OCI-LY1 (cell line): ENCODE measurements around the gene JMJD8.

Experiments used
- H2AFZ ChIP-seq: fragments of 200-600 bp; sonication (generic), shearing (Covaris generic); 2 replicates; pipeline ENCODE4 v1.6.0; 2014; ENCODE audit warnings: antibody characterized with exemption, mild to moderate bottlenecking, low read length
- H3F3A ChIP-seq: fragments of 200-600 bp; sonication (generic), shearing (Covaris generic); 2 replicates; pipeline ENCODE4 v1.6.0; 2014; ENCODE audit warnings: mild to moderate bottlenecking, antibody characterized with exemption, low read length, moderate library complexity; ENCODE audit not compliant: insufficient read depth
- H3K27ac ChIP-seq: fragments of 200-600 bp; sonication (generic); 2 replicates; pipeline ENCODE4 v1.5.1; 2014; ENCODE audit warnings: low read length, mixed run types, mild to moderate bottlenecking, low read depth; ENCODE audit not compliant: poor library complexity, severe bottlenecking
- H3K27me3 ChIP-seq: fragments of 200-600 bp; sonication (generic); 2 replicates; pipeline ENCODE4 v1.6.0; 2014; ENCODE audit warnings: antibody characterized with exemption, mild to moderate bottlenecking, low read length, moderate library complexity; ENCODE audit not compliant: insufficient read depth
- H3K36me3 ChIP-seq: fragments of 200-600 bp; sonication (generic); 2 replicates; pipeline ENCODE4 v1.6.1; 2014; ENCODE audit warnings: mild to moderate bottlenecking, antibody characterized with exemption, low read length, moderate library complexity, mixed read lengths; ENCODE audit not compliant: insufficient read depth
- H3K4me1 ChIP-seq: fragments of 200-600 bp; sonication (generic); 2 replicates; pipeline ENCODE4 v1.5.1; 2014; ENCODE audit warnings: mild to moderate bottlenecking, low read length, moderate library complexity; ENCODE audit not compliant: insufficient read depth, severe bottlenecking
- H3K4me2 ChIP-seq: fragments of 200-600 bp; sonication (generic), shearing (Covaris generic); 2 replicates; pipeline ENCODE4 v1.6.1; 2014; ENCODE audit warnings: low read length
- H3K4me3 ChIP-seq: fragments of 200-600 bp; sonication (generic); 2 replicates; pipeline ENCODE4 v1.5.1; 2014; ENCODE audit warnings: low read length, low read depth, mild to moderate bottlenecking, mixed read lengths; ENCODE audit not compliant: poor library complexity, severe bottlenecking
- H3K79me2 ChIP-seq: fragments of 200-600 bp; shearing (Covaris generic); 2 replicates; pipeline ENCODE4 v1.6.1; 2016; ENCODE audit warnings: mixed run types, low read length, mixed read lengths; ENCODE audit not compliant: insufficient read depth
- H3K9ac ChIP-seq: fragments of 200-600 bp; sonication (generic), shearing (Covaris generic); 2 replicates; pipeline ENCODE4 v1.6.1; 2014; ENCODE audit warnings: mild to moderate bottlenecking, low read length, mixed read lengths
- H3K9me2 ChIP-seq: fragments of 200-600 bp; sonication (generic), shearing (Covaris generic); 2 replicates; pipeline ENCODE4 v1.6.1; 2014; ENCODE audit warnings: low read depth, mild to moderate bottlenecking, low read length, mixed read lengths
- H3K9me3 ChIP-seq: fragments of 200-600 bp; shearing (Covaris generic); 2 replicates; pipeline ENCODE4 v1.6.1; 2014; ENCODE audit warnings: low read length, mixed read lengths
- H4K20me1 ChIP-seq: fragments of 200-600 bp; sonication (generic), shearing (Covaris generic); 2 replicates; pipeline ENCODE4 v1.6.0; 2016; ENCODE audit warnings: mild to moderate bottlenecking, low read length; ENCODE audit not compliant: insufficient read depth
- EZH2 ChIP-seq: fragments of 200-600 bp; sonication (generic), shearing (Covaris generic); IDR thresholded peaks from 2 replicates; pipeline ENCODE4 v1.8.0; 2017; ENCODE audit warnings: borderline replicate concordance, mixed run types, mild to moderate bottlenecking, antibody characterized with exemption, low read length, moderate library complexity, mixed read lengths
- TF ChIP-seq, protein P1 (sequence below): fragments of 200-600 bp; sonication (generic), shearing (Covaris generic); IDR thresholded peaks from 2 replicates; pipeline ENCODE4 v1.5.1; 2017; ENCODE audit warnings: mild to moderate bottlenecking, antibody characterized with exemption, low read length, moderate library complexity, mixed read lengths

Gene JMJD8

DNA sequence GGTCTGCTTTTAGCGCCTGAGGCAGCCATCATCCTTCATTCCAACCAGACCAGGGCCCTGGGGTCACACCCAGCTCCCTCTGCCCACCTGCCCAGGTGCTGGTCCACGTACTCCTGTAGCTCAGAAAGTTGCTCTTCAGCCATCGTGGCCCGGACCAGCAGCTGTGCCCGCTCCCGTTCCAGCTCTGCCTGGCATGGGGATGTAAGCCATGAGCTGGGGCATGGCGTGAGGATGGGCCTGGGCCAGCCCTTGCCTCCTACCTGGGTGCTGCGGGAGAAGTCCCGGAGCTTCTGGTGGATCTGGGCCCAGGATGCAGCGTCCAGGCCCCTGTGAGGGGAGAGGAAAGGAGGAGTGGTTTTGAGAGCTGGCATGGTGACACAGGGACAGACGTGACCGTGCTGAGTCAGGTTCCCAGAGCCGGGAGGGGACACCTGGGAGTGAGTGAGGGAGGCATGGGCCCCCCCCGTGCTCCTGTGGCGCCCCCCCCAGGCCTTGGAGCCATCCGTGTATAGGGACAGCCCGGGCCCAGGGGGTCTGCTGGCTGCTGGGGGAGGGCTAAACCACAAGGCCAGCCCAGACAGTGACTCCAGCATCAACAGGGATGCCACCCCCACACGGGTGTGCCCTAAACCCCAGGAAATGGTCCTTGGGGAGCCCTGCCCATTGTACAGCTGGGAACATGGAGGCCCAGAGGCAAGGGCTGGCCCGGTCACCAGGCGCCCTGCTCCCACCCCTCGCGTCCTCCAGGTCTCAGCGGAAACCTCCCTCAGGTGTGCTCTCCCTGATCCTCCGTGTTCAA is 38.9 kb upstream of the JMJD8 start:
- Histone ChIP-seq H3K27me3 (peaks cover 5% of the 10 kb centered on the region), H3K9me2 (no peaks in the 10 kb centered on the region), H4K20me1 (no peaks in the 10 kb centered on the region), H3K9ac (no peak overlapping the region), H3K79me2 (no peaks in the 10 kb centered on the region), H2AFZ (no peak overlapping the region), H3K9me3 (no peaks in the 10 kb centered on the region), H3K4me3 (no peak overlapping the region), H3F3A (peaks cover 4% of the 10 kb centered on the region; the same call in 1 of the 2 replicates), H3K4me2 (no peak overlapping the region), H3K27ac (no peak overlapping the region), H3K36me3 (peaks cover 8% of the 10 kb centered on the region), H3K4me1 (peaks cover 34% of the 10 kb centered on the region)
- no peak for TF ChIP-seq EZH2
- TF ChIP-seq, protein P1, sequence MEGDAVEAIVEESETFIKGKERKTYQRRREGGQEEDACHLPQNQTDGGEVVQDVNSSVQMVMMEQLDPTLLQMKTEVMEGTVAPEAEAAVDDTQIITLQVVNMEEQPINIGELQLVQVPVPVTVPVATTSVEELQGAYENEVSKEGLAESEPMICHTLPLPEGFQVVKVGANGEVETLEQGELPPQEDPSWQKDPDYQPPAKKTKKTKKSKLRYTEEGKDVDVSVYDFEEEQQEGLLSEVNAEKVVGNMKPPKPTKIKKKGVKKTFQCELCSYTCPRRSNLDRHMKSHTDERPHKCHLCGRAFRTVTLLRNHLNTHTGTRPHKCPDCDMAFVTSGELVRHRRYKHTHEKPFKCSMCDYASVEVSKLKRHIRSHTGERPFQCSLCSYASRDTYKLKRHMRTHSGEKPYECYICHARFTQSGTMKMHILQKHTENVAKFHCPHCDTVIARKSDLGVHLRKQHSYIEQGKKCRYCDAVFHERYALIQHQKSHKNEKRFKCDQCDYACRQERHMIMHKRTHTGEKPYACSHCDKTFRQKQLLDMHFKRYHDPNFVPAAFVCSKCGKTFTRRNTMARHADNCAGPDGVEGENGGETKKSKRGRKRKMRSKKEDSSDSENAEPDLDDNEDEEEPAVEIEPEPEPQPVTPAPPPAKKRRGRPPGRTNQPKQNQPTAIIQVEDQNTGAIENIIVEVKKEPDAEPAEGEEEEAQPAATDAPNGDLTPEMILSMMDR, result no peak

DNA sequence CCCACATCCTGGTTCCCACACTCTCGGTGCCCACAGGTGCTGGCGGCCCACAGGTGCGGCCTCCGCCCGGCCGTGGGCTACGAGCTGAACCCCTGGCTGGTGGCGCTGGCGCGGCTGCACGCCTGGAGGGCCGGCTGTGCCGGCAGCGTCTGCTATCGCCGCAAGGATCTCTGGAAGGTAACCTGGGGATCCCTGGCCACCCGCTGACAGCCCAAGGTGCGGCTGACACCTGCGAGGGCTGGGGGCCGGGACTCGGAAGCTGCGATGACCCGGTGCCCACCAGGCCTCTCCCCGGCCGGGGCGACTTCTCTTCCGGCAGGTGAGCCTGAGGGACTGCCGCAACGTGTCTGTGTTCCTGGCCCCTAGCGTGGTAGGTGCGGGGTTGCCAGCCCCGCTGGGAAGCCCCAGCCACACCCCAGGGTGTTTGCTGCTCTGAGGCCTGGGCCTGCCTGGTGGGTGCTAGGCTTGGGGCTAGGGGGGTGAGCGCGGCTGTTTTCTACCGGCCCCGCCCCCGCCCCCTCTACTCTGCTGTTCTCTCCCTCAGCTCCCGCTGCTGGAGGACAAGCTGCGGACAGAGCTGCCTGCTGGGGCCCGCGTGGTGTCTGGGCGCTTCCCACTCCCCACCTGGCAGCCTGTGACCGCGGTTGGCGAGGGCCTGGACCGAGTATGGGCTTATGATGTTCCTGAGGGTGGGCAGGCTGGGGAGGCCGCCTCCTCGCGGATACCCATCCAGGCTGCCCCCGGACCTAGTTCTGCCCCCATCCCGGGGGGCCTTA is 37.8 kb upstream of the JMJD8 start:
- TF ChIP-seq, protein P1, result no peak
- TF ChIP-seq EZH2, result no peak
- no peaks in the 10 kb centered on the region for H3K9me2 ChIP-seq
- H3K9me3 ChIP-seq, result no peaks in the 10 kb centered on the region
- no peaks in the 10 kb centered on the region for H4K20me1 ChIP-seq
- H3K4me2 ChIP-seq, result peak overlapping the region; percentile 93
- H3K27me3 ChIP-seq, result peaks cover 5% of the 10 kb centered on the region
- H3F3A ChIP-seq, result peaks cover 4% of the 10 kb centered on the region; the same call in 1 of the 2 replicates
- H3K79me2 ChIP-seq, result no peaks in the 10 kb centered on the region
- H3K36me3 ChIP-seq, result peaks cover 8% of the 10 kb centered on the region
- H2AFZ ChIP-seq, result no peak overlapping the region
- H3K27ac ChIP-seq, result no peak overlapping the region
- H3K4me3 ChIP-seq, result peak overlapping the region; percentile 89
- H3K4me1 ChIP-seq, result peaks cover 34% of the 10 kb centered on the region
- peak overlapping the region; percentile 93 for H3K9ac ChIP-seq

DNA sequence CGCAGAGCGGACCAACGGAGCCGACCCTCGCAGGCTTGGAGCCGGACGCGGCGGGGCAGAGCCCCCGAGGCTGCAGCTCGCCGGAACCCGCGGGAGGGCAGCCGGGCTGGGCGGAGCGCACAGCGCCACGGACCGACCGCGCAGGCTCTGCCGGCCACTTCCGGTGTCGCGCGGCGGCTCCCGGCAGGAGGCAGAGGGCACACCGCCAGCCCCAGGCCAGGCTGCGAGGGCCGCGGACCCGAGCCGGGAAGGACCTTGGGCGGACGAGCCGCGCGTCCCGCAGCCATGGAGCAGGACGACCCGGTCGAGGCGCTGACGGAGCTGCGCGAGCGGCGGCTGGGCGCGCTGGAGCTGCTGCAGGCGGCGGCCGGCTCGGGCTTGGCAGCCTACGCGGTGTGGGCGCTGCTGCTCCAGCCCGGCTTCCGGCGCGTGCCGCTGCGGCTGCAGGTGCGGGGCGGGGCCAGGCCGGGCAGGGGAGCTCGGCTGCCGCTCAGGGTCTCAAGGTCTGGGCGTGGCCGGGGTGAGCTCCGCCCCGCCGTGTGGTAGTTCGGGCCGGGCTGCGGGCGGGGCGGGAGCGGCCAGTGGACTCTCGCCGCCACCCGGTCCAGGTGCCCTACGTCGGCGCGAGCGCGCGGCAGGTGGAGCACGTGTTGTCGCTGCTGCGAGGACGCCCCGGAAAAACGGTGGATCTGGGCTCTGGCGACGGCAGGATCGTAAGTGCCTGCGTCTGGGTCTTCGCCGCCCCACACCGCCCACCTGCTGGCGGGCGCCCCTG is 37.0 kb upstream of the JMJD8 start, which contains the start of gene ANTKMT:
Gene ANTKMT (plus strand): TSS at position 157 of the 775 bp plus-strand sequence. CDS start 129 bp downstream, at position 286.
- peaks cover 9% of the 10 kb centered on the region for H3K27me3 ChIP-seq
- H3K4me1 ChIP-seq, result peaks cover 33% of the 10 kb centered on the region
- H3K4me2 ChIP-seq, result peak within 1 kb of the TSS; percentile 93
- no peaks in the 10 kb centered on the region for H3K9me3 ChIP-seq
- H3K27ac ChIP-seq, result peak within 1 kb of the TSS; percentile 68
- H3K4me3 ChIP-seq, result peak within 1 kb of the TSS; percentile 89
- H3K9ac ChIP-seq, result peak within 1 kb of the TSS; percentile 93
- no peak for TF ChIP-seq EZH2
- TF ChIP-seq, protein P1, result no peak
- no peak within 1 kb of the TSS for H2AFZ ChIP-seq
- no peaks in the 10 kb centered on the region for H3K9me2 ChIP-seq
- peaks cover 8% of the 10 kb centered on the region for H3K36me3 ChIP-seq
- H4K20me1 ChIP-seq, result no peaks in the 10 kb centered on the region
- no peaks in the 10 kb centered on the region for H3K79me2 ChIP-seq
- H3F3A ChIP-seq, result peaks cover 2% of the 10 kb centered on the region; the same call in 1 of the 2 replicates
